Measurements from ENCODE around the gene LEPROT. TPM values are rescaled to one million over a fixed set of nuclear protein-coding genes. Genes with fewer than 3 reads are reported as not detected.
"Not testable (repeated sequence)": the region's sequence is repeated elsewhere in the genome, so short reads cannot be mapped to it uniquely, and the experiment has no call there.

The LEPROT gene
- total RNA-seq, 1 experiment from 2014 or later, result 18.4 TPM

DNA sequence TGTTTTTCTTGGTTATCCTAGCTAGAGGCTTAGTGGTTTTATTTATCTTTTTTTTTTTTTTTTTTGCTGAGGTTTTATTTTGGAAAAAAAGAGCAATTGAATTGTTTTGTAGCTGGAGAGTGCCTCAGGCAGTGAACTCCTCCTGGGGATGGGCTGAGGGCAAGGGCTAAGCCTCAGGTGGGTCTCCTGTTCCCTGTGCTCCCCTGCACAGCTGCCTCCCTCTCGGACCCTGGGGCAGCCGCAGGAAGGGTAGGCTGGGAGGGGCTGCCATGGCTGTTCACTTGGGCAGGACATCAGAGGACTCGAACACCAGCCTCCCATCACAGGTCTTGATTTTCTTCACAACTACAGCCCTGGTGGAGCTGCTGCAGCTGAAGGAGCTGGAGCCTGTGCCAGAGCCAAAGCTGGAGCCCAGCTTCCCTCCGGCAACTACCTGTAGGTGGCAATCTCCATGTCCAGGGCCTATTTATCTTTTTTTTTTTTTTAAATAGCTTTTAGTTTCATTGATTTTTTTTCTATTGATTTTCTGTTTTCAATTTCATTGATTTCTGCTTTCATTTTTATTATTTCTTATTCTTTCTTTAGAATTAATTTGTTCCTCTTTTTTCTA lies 28.9 kb downstream of the LEPROT start:
- no peaks in the 10 kb centered on the region for H3K4me1 ChIP-seq (ENCODE audit: insufficient read depth, low read length)
- H3K4me3 ChIP-seq (ENCODE audit: low read length), result no peak overlapping the region
- BruUV-seq (replicated peaks), result no TSS peak
- peak; percentile 49; the same call in 1 of the 2 replicates for ATAC-seq
- H3K9me3 ChIP-seq (ENCODE audit: low read length), result no peaks in the 10 kb centered on the region
- no peaks in the 10 kb centered on the region for H4K20me1 ChIP-seq (ENCODE audit: low read length)
- POLR2A ChIA-PET (ENCODE audit: unreplicated experiment), result no interaction called here
- CTCF ChIA-PET, result interaction anchor here (0.6 to 1.0 kb wide), 6 partner anchors 10 to 213 kb away, joined by 3 to 13 read pairs (median 7); no protein-coding TSS in a partner anchor
- intact Hi-C loops (cut with micrococcal nuclease), result no loop called here
- no peaks in the 10 kb centered on the region for H3K36me3 ChIP-seq (ENCODE audit: low read depth, low read length)
- H3K4me2 ChIP-seq (ENCODE audit: low read length), result no peak overlapping the region
- H3K9me2 ChIP-seq (replicated peaks; ENCODE audit: low read length), result no peaks in the 10 kb centered on the region
- no peaks in the 10 kb centered on the region for H3K79me2 ChIP-seq (ENCODE audit: low read length)
- DNase-seq, result peak; percentile 21
- TF ChIP-seq EZH2 (IDR thresholded peaks at IDR 0.05; ENCODE audit: low read length, unreplicated experiment), result no peak
- TF ChIP-seq CTCF (conservative IDR thresholded peaks at IDR 0.05; ENCODE audit: low read depth, low read length), result peak; percentile 47
- no peak for TF ChIP-seq EZH2phosphoT487 (IDR thresholded peaks at IDR 0.05; ENCODE audit: borderline replicate concordance, low read length)
- no peak overlapping the region for H3K27ac ChIP-seq (ENCODE audit: low read length)
- H3K9ac ChIP-seq (ENCODE audit: low read length), result no peak overlapping the region
- peaks cover 5% of the 10 kb centered on the region; the same call in 1 of the 2 replicates for H3K27me3 ChIP-seq (ENCODE audit: low read length)
- no peak overlapping the region for H2AFZ ChIP-seq (ENCODE audit: low read length)
- H3F3A ChIP-seq (ENCODE audit: low read length, unreplicated experiment), result no peaks in the 10 kb centered on the region

DNA sequence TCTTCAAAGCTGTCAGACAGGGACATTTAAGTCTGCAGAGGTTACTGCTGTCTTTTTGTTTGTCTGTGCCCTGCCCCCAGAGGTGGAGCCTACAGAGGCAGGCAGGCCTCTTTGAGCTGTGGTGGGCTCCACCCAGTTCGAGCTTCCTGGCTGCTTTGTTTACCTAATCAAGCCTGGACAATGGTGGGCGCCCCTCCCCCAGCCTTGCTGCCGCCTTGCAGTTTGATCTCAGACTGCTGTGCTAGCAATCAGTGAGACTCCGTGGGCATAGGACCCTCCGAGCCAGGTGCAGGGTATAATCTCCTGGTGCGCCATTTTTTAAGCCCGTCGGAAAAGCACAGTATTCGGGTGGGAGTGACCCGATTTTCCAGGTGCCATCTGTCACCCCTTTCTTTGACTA lies 35.2 kb downstream of the LEPROT start:
- H3K4me1 ChIP-seq (ENCODE audit: insufficient read depth, low read length); H3K9ac ChIP-seq (ENCODE audit: low read length); CTCF ChIA-PET; H3K9me3 ChIP-seq (ENCODE audit: low read length); H3K79me2 ChIP-seq (ENCODE audit: low read length); H3K4me2 ChIP-seq (ENCODE audit: low read length); H3F3A ChIP-seq (ENCODE audit: low read length, unreplicated experiment); H3K36me3 ChIP-seq (ENCODE audit: low read depth, low read length); H3K27ac ChIP-seq (ENCODE audit: low read length); POLR2A ChIA-PET (ENCODE audit: unreplicated experiment); H4K20me1 ChIP-seq (ENCODE audit: low read length); DNase-seq; H3K4me3 ChIP-seq (ENCODE audit: low read length); H3K9me2 ChIP-seq (replicated peaks; ENCODE audit: low read length); H3K27me3 ChIP-seq (ENCODE audit: low read length); BruUV-seq (replicated peaks); H2AFZ ChIP-seq (ENCODE audit: low read length); ATAC-seq: not testable (repeated sequence)
- intact Hi-C loops (cut with micrococcal nuclease), result loop anchor here (5.0 kb wide), 2 partner anchors 218 to 393 kb away; no protein-coding TSS in a partner anchor

DNA sequence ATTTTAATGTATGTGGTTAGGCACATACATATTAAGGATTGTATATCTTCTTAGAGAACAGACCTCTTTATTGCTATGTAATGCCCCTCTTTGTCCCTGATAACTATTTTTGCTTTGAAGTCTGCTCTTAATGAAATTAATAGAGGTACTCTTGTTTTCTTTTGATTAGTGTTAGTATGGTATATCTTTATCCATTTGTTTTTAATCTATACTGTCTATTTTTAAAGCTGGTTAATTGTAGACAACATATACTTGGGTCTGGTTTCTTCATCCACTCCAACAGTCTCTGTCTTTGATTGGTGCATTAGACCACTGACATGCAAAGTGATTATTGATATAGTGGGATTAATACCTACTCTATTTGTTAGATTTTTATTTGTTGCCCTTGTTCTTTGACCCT lies 36.0 kb downstream of the LEPROT start:
- ATAC-seq (no peak), DNase-seq (no peak)
- Histone ChIP-seq H4K20me1 (ENCODE audit: low read length) (no peaks in the 10 kb centered on the region), H3K79me2 (ENCODE audit: low read length) (no peaks in the 10 kb centered on the region), H3K9me3 (ENCODE audit: low read length) (no peaks in the 10 kb centered on the region), H3K27ac (ENCODE audit: low read length) (no peak overlapping the region), H3K9me2 (replicated peaks; ENCODE audit: low read length) (no peaks in the 10 kb centered on the region), H3K9ac (ENCODE audit: low read length) (no peak overlapping the region), H3K4me2 (ENCODE audit: low read length) (no peak overlapping the region), H3F3A (ENCODE audit: low read length, unreplicated experiment) (no peaks in the 10 kb centered on the region), H3K4me1 (ENCODE audit: insufficient read depth, low read length) (no peaks in the 10 kb centered on the region), H3K4me3 (ENCODE audit: low read length) (no peak overlapping the region), H2AFZ (ENCODE audit: low read length) (no peak overlapping the region), H3K36me3 (ENCODE audit: low read depth, low read length) (no peaks in the 10 kb centered on the region), H3K27me3 (ENCODE audit: low read length) (no peaks in the 10 kb centered on the region)
- intact Hi-C loops (cut with micrococcal nuclease), result loop anchor here (5.0 kb wide), 2 partner anchors 219 to 394 kb away; no protein-coding TSS in a partner anchor
- no TSS peak for BruUV-seq (replicated peaks)
- TF ChIP-seq CTCF (conservative IDR thresholded peaks at IDR 0.05; ENCODE audit: low read depth, low read length) (no peak), EZH2phosphoT487 (IDR thresholded peaks at IDR 0.05; ENCODE audit: borderline replicate concordance, low read length) (no peak), EZH2 (IDR thresholded peaks at IDR 0.05; ENCODE audit: low read length, unreplicated experiment) (no peak)
- ChIA-PET POLR2A (ENCODE audit: unreplicated experiment) (no interaction called here), CTCF (no interaction called here)

Data from PC-3 (cell line).